ENCODE results near the gene SLC5A10. TPM values are rescaled to one million over a fixed set of nuclear protein-coding genes. Genes with fewer than 3 reads are reported as not detected.
"Not testable (repeated sequence)": the region's sequence is repeated elsewhere in the genome, so short reads cannot be mapped to it uniquely, and the experiment has no call there.

SLC5A10 gene
- total RNA-seq, 1 experiment from 2014 or later: 0.17 TPM

DNA sequence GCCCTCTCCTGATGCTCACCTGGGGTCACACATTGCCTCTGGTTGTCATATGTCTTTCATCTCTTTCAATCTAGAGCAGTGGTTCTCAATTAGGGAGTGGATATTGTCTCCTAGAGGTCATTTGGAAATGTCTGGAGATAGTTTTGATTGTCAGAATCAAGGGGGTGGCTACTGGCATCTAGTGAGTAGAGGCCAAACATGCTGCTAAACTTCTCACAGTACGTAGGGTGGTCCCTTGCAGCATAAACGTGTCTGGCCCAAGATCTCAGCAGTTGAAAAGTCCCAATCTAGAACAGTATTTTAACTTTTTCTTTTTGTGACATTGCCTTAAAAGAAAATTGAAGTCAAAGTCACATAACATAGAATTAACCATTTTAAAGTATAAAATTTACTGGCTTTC is 30.5 kb upstream of the SLC5A10 start:
- ChIA-PET CTCF (no interaction called here), POLR2A (ENCODE audit: unreplicated experiment) (no interaction called here)
- Histone ChIP-seq H3K4me2 (no peak overlapping the region), H3K27me3 (ENCODE audit: insufficient read depth, low read depth) (no peaks in the 10 kb centered on the region), H3K4me3 (no peak overlapping the region), H3K36me3 (ENCODE audit: low read depth) (peaks cover 8% of the 10 kb centered on the region), H3F3A (ENCODE audit: insufficient read depth, low read depth) (peaks cover 4% of the 10 kb centered on the region), H3K79me2 (ENCODE audit: low read depth) (no peaks in the 10 kb centered on the region; the same call in 1 of the 2 replicates), H3K9me2 (ENCODE audit: insufficient read depth) (no peaks in the 10 kb centered on the region), H3K9me3 (ENCODE audit: insufficient read depth, low read depth) (no peaks in the 10 kb centered on the region), H3K4me1 (replicated peaks; ENCODE audit: insufficient read depth) (peaks cover 15% of the 10 kb centered on the region), H2AFZ (no peak overlapping the region), H3K27ac (no peak overlapping the region), H4K20me1 (ENCODE audit: insufficient read depth) (peaks cover 3% of the 10 kb centered on the region; the same call in 1 of the 2 replicates)
- TF ChIP-seq, protein P1, sequence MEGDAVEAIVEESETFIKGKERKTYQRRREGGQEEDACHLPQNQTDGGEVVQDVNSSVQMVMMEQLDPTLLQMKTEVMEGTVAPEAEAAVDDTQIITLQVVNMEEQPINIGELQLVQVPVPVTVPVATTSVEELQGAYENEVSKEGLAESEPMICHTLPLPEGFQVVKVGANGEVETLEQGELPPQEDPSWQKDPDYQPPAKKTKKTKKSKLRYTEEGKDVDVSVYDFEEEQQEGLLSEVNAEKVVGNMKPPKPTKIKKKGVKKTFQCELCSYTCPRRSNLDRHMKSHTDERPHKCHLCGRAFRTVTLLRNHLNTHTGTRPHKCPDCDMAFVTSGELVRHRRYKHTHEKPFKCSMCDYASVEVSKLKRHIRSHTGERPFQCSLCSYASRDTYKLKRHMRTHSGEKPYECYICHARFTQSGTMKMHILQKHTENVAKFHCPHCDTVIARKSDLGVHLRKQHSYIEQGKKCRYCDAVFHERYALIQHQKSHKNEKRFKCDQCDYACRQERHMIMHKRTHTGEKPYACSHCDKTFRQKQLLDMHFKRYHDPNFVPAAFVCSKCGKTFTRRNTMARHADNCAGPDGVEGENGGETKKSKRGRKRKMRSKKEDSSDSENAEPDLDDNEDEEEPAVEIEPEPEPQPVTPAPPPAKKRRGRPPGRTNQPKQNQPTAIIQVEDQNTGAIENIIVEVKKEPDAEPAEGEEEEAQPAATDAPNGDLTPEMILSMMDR (conservative IDR thresholded peaks at IDR 0.05): no peak
- TF ChIP-seq EZH2 (IDR thresholded peaks at IDR 0.05; ENCODE audit: low read depth): no peak
- no TSS peak for BruUV-seq (replicated peaks)
- intact Hi-C loops (cut with micrococcal nuclease; ENCODE audit: unreplicated experiment): no loop called here
- DNase-seq: no peak

- H3K4me3 ChIP-seq: no peak overlapping the region
- intact Hi-C loops (cut with micrococcal nuclease; ENCODE audit: unreplicated experiment): no loop called here
These were observed 30.0 kb upstream of the SLC5A10 start for GRCh38 chr17:18921912-18922451.

DNA sequence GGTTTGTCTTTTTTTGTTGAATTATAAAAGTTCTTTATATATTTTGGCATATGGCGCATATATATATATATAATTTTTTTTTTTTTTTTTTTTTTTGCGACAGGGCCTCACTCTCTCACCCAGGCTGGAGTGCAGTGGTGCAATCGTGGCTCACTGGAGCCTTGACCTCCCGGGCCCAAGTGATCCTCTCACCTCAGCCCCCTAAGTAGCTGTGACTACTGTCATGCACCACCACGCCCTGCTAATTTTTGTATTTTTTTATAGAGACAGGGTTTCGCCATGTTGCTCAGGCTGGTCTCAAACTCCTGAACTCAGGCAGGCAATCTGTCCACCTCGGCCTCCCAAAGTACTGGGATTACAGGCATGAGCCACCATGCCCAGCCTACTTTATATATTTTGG is 29.4 kb upstream of the SLC5A10 start:
- H3K4me1 ChIP-seq (replicated peaks; ENCODE audit: insufficient read depth): peaks cover 15% of the 10 kb centered on the region
- H3K36me3 ChIP-seq (ENCODE audit: low read depth): peaks cover 12% of the 10 kb centered on the region
- POLR2A ChIA-PET (ENCODE audit: unreplicated experiment); H4K20me1 ChIP-seq (ENCODE audit: insufficient read depth); H3K27ac ChIP-seq; BruUV-seq (replicated peaks); DNase-seq; H3K4me2 ChIP-seq; H2AFZ ChIP-seq; H3K4me3 ChIP-seq; H3K79me2 ChIP-seq (ENCODE audit: low read depth); intact Hi-C loops (cut with micrococcal nuclease; ENCODE audit: unreplicated experiment); H3K9me3 ChIP-seq (ENCODE audit: insufficient read depth, low read depth); H3F3A ChIP-seq (ENCODE audit: insufficient read depth, low read depth); CTCF ChIA-PET; H3K9me2 ChIP-seq (ENCODE audit: insufficient read depth); H3K27me3 ChIP-seq (ENCODE audit: insufficient read depth, low read depth): not testable (repeated sequence)

More at GRCh38 chr17:18921912-18922451, 30.0 kb upstream of the SLC5A10 start:
- Histone ChIP-seq H3K9me2 (ENCODE audit: insufficient read depth) (no peaks in the 10 kb centered on the region), H3K9me3 (ENCODE audit: insufficient read depth, low read depth) (no peaks in the 10 kb centered on the region), H3K27ac (no peak overlapping the region), H3K4me2 (no peak overlapping the region), H3F3A (ENCODE audit: insufficient read depth, low read depth) (peaks cover 4% of the 10 kb centered on the region), H3K79me2 (ENCODE audit: low read depth) (no peaks in the 10 kb centered on the region; the same call in 1 of the 2 replicates), H2AFZ (no peak overlapping the region), H3K4me1 (replicated peaks; ENCODE audit: insufficient read depth) (peaks cover 15% of the 10 kb centered on the region), H3K36me3 (ENCODE audit: low read depth) (peaks cover 11% of the 10 kb centered on the region), H3K27me3 (ENCODE audit: insufficient read depth, low read depth) (no peaks in the 10 kb centered on the region), H4K20me1 (ENCODE audit: insufficient read depth) (peaks cover 3% of the 10 kb centered on the region; the same call in 1 of the 2 replicates)
- ChIA-PET POLR2A (ENCODE audit: unreplicated experiment) (no interaction called here), CTCF (no interaction called here)
- DNase-seq: no peak
- TF ChIP-seq, protein P1 (conservative IDR thresholded peaks at IDR 0.05): no peak
- no peak for TF ChIP-seq EZH2 (IDR thresholded peaks at IDR 0.05; ENCODE audit: low read depth)
- BruUV-seq (replicated peaks): no TSS peak

- DNase-seq: no peak
- no TSS peak for BruUV-seq (replicated peaks)
- TF ChIP-seq EZH2 (IDR thresholded peaks at IDR 0.05; ENCODE audit: low read depth): no peak
- TF ChIP-seq, protein P1 (conservative IDR thresholded peaks at IDR 0.05): no peak
- Histone ChIP-seq H3F3A (ENCODE audit: insufficient read depth, low read depth) (peaks cover 4% of the 10 kb centered on the region; the same call in 1 of the 2 replicates), H3K9me2 (ENCODE audit: insufficient read depth) (no peaks in the 10 kb centered on the region), H3K79me2 (ENCODE audit: low read depth) (no peaks in the 10 kb centered on the region; the same call in 1 of the 2 replicates), H2AFZ (no peak overlapping the region), H3K4me3 (no peak overlapping the region), H3K36me3 (ENCODE audit: low read depth) (peaks cover 20% of the 10 kb centered on the region), H4K20me1 (ENCODE audit: insufficient read depth) (peaks cover 3% of the 10 kb centered on the region; the same call in 1 of the 2 replicates), H3K4me1 (replicated peaks; ENCODE audit: insufficient read depth) (peaks cover 14% of the 10 kb centered on the region), H3K27ac (no peak overlapping the region), H3K27me3 (ENCODE audit: insufficient read depth, low read depth) (no peaks in the 10 kb centered on the region), H3K9me3 (ENCODE audit: insufficient read depth, low read depth) (no peaks in the 10 kb centered on the region), H3K4me2 (no peak overlapping the region)
- ChIA-PET POLR2A (ENCODE audit: unreplicated experiment) (no interaction called here), CTCF (no interaction called here)
- intact Hi-C loops (cut with micrococcal nuclease; ENCODE audit: unreplicated experiment): no loop called here
These were observed 26.8 kb upstream of the SLC5A10 start for GRCh38 chr17:18925187-18925586.
